Ishikawa (cell line): ENCODE measurements around the gene IL12B.

ENCODE experiments used
- CEBPB ChIP-seq: IDR thresholded peaks from 2 replicates; pipeline ENCODE4 v1.6.1; 2012
- CREB1 ChIP-seq: IDR thresholded peaks from 2 replicates; pipeline ENCODE4 v1.6.1; 2012; ENCODE audit warnings: low read depth
- EGR1 ChIP-seq: IDR thresholded peaks from 2 replicates; pipeline ENCODE4 v1.6.1; 2012
- EP300 ChIP-seq: IDR thresholded peaks from 2 replicates; pipeline ENCODE4 v1.6.1; 2012; ENCODE audit warnings: borderline replicate concordance
- FOXM1 ChIP-seq: IDR thresholded peaks from 2 replicates; pipeline ENCODE4 v1.6.1; 2012; ENCODE audit warnings: low read depth, borderline replicate concordance
- NFIC ChIP-seq: IDR thresholded peaks from 2 replicates; pipeline ENCODE4 v1.6.1; 2012
- RAD21 ChIP-seq: IDR thresholded peaks from 2 replicates; pipeline ENCODE4 v1.6.1; 2012; ENCODE audit warnings: low read depth
- REST ChIP-seq: IDR thresholded peaks from 2 replicates; pipeline ENCODE4 v1.6.1; 2012; ENCODE audit warnings: low read depth, mild to moderate bottlenecking
- TAF1 ChIP-seq: IDR thresholded peaks from 2 replicates; pipeline ENCODE4 v1.6.1; 2012; ENCODE audit warnings: low read depth, mild to moderate bottlenecking
- TCF12 ChIP-seq: IDR thresholded peaks from 2 replicates; pipeline ENCODE4 v1.6.1; 2012; ENCODE audit warnings: low read depth
- TEAD4 ChIP-seq: IDR thresholded peaks from 2 replicates; pipeline ENCODE4 v1.6.1; 2012
- USF1 ChIP-seq: IDR thresholded peaks from 2 replicates; pipeline ENCODE4 v1.6.1; 2012
- YY1 ChIP-seq: IDR thresholded peaks from 2 replicates; pipeline ENCODE4 v1.6.1; 2012; ENCODE audit warnings: low read depth
- ZBTB7A ChIP-seq: IDR thresholded peaks from 2 replicates; pipeline ENCODE4 v1.6.1; 2012; ENCODE audit warnings: low read depth
- TF ChIP-seq, protein P1 (sequence below): IDR thresholded peaks from 2 replicates; pipeline ENCODE4 v1.6.1; 2012

The IL12B gene

GRCh38 chr5:159330131-159330800 is at the start of gene IL12B:
TSS of gene IL12B (minus strand) at chr5:159330487. CDS start at chr5:159326782, 3,705 bp downstream.
- TF ChIP-seq YY1 (no peak), TEAD4 (no peak), FOXM1 (no peak), TCF12 (no peak), TAF1 (no peak), NFIC (no peak), CEBPB (no peak), RAD21 (no peak), ZBTB7A (no peak), REST (no peak), CREB1 (no peak)
- TF ChIP-seq, protein P1, sequence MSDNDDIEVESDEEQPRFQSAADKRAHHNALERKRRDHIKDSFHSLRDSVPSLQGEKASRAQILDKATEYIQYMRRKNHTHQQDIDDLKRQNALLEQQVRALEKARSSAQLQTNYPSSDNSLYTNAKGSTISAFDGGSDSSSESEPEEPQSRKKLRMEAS: no peak

DNA sequence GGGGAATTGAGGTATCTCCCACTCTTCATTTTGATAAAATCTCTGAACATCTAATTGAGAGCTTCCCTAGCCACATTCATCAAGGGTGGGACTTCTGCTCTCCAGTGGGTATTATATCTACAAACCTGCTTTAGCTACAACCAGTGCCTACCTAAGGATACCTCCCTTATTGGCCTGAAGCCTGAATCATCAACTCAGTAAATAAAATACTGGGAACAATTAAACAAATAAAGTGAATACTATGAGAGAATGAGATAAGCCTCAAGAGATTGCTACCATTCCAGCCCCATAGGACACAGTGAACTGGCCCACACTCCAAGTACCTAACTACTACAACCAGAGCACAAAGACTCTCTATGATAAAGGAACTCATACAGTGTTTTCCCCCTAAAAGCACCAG is 47.4 kb upstream of the IL12B start:
- no peak for TF ChIP-seq EGR1
- TF ChIP-seq TEAD4: no peak
- TF ChIP-seq CREB1: no peak
- no peak for TF ChIP-seq ZBTB7A
- TF ChIP-seq NFIC: no peak
- TF ChIP-seq YY1: no peak

- TF ChIP-seq TAF1 (no peak), NFIC (no peak)
These were observed 31.9 kb upstream of the IL12B start for GRCh38 chr5:159362220-159362619.

DNA sequence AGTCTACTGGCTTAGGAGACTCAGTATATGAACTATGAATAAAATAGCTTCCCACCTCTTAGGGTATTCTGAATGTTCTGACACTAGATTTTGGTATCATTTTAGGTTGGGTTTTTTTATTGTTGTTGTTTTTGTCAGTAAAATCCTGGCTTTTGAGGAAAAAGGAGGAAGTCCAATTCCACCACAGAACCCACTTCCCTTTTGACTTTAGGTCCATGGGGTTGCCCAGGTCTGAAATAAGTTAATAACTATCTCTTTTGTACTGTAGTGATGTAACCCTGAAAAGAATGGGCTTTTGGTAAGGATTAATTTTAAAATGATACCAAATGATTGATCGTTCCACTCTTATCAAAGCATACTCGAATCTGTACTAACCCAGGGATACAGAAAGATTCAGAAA is 29.1 kb upstream of the IL12B start:
- TF ChIP-seq NFIC: no peak
- TF ChIP-seq FOXM1: no peak
- TF ChIP-seq TCF12: no peak

DNA sequence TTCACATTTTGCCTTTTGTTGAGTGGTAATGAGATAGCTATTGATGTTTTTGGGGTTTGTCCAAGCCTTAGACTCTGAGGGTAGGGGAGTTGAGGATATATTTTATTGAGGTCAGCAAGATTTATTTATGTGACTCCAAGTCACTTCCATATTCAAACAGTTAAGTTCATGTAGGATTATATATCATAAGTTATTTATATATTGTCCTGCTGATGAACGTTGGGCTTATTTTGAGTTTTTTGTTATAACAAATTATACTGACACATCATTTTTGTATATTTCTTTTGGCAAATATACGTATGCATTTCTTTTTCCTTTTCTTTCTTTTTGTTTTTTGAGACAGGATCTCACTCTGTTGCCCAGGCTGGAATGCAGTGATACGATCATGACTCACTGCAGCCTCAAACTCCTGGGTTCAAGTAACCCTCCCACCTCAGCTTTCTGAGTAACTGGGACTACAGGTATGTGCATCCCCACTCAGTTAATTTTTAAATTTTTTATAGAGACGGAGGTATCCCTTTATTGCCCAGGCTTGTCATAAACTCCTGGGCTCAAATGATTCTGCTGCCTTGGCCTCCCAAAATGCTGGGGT is 23.5 kb upstream of the IL12B start:
- TF ChIP-seq TAF1 (no peak), YY1 (no peak), TCF12 (no peak), TEAD4 (no peak), EGR1 (no peak), REST (no peak), FOXM1 (no peak), CEBPB (no peak), EP300 (no peak), RAD21 (no peak), NFIC (no peak), ZBTB7A (no peak), USF1 (no peak), CREB1 (no peak)
- TF ChIP-seq, protein P1: no peak

- no peak for TF ChIP-seq REST
- TF ChIP-seq ZBTB7A: no peak
- TF ChIP-seq TEAD4: no peak
- TF ChIP-seq FOXM1: no peak
- no peak for TF ChIP-seq TCF12
- TF ChIP-seq, protein P1: no peak
- no peak for TF ChIP-seq TAF1
- no peak for TF ChIP-seq RAD21
- no peak for TF ChIP-seq CEBPB
- TF ChIP-seq EP300: no peak
- TF ChIP-seq YY1: no peak
These were observed 15.6 kb upstream of the IL12B start for GRCh38 chr5:159345861-159346260.
